ENCODE measurements around the gene ARFGAP1.

ARFGAP1 gene
- 126 to 139 (median 128) reads per million in 4 experiments for total RNA-seq

DNA sequence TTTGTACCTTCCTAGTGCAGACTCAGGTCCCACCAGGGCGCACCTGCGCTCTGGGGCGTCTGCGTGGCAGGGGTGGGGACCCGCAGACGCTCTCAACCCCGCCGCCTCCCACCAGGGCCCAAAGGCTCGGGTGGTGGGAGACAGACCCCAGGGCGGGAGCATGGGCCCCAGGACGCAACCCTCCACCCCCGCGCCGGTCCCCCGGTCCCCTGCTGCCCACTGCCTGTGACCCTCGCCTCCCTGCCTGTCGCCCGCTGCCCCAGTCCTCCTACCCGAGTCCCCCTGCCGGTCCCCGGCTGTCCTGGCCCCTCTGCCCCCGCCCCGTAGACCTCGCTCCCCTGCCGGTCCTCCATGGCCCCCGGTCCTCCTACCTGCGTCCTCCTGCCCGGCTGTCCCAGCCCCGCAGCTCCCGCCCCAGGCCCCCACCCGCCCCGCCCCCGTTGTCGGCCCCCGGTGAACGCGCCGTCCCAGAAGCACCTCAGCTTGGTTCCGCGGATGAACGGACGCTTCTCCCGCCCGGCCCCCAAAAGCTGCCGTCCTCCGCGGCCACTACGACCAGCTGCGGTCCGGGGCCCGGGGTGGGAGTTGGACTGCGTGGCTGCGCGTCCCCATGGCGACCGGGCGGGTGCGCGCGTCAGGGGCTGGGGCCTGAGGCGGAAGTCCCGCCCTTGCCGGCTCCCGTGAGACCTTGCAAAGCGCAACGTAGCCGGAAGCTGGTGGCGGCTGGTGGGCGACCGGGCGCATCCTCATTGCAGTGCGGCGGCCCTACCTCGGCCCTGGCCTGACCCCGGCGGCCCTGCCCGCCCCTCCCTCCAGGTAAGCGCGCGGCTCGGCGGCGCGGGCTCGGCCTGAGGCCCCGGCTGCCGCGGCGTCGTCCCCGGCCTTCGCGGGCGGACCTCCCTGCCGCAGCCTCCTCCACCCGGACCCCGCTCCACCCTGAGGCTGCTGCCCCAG is at the start of gene ARFGAP1:
TSS of gene ARFGAP1 (plus strand) at position 709 of the 954 bp plus-strand sequence. CDS start 2,768 bp downstream, outside the sequence.
- peak; percentile 72 for DNase-seq

DNA sequence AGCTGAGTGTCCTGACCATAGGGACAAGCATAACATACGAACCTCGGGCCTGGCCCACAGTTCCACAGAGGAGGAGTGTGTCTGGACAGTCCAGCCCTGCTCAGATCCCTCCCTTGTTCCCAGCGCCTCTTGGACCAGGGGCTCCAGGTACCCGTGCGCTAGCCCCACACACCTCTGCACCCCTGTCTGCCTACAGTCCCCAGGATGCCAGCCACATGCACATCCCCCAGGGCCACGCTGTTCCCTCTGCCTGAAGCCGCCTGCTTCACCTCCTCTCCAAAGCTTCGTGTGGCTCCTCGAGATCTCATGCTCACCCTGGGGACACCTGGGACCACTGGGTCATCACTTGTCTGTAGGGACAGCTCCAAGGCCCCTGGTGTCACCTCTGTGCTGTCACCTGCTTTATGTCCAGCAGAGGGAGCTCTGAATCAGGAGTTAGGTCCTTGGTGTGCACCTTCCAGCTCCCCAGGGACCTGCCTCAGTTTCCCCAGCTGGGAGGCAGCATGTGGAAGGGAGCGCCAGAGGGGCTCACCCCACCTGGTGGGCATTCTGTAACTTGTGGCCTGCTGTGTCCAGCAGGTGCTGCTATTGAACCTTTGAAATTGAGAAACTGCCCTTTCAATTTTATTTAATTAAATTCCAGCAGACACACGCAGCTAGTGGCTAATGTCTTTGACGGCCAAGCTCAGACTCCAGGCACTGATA is 49.3 kb upstream of the ARFGAP1 start:
- DNase-seq, result peak; percentile 27

- DNase-seq, result no peak
Observed at GRCh38 chr20:63223826-63224207, 48.8 kb upstream of the ARFGAP1 start.

DNA sequence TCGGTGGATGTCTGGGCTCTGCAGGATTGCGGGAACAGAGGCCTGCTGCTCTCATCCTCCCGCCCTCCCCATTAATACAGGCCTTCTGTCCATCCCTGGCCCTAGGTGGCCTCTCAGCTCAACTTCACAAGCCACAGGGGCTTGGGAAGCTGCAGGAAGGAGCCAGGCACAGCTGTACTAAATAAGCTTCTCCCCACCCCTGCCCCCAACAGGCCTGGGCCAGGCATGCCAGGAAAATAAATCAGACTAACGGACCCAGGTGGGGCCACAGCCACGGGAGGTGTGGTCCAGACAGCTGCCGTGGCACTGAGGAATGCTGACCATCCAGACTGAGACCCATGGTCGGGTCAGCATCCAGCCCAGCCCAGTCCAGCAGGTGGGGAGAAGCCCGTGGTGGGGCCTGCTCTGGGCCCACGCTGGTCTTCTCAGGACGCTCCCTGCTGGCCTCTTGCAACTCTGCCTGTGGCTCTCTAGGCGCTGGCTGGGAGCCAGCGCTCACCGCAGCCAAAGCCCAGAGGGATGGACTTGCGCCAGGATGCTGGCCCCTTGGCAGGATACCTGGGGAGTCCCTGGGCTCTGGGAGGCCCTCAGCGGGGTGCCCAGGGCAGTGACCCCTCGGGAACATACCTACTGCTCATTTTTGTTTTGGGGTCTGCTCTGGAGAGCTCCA is 48.1 kb upstream of the ARFGAP1 start:
- DNase-seq, result no peak

DNA sequence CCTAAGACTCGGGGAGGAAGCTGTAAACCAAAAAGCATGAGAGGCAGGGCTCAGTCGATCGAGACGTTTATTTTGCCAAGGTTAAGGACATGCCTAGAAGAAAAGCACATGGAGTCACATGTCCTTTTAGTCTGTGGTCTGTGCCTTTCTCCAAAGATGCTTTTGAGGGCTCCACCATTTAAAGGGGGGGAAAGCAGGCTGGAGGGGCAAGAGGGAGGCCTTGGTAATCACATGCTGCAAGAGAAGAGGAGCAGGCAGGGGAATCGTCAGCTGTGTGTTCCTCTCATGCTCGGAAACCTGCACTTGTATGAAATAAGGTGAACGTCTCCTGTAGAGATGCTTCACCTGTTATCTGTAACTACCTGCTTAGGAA is 47.5 kb upstream of the ARFGAP1 start:
- no peak for DNase-seq

- DNase-seq, result no peak
Observed at GRCh38 chr20:63226042-63226943, 46.3 kb upstream of the ARFGAP1 start.

DNA sequence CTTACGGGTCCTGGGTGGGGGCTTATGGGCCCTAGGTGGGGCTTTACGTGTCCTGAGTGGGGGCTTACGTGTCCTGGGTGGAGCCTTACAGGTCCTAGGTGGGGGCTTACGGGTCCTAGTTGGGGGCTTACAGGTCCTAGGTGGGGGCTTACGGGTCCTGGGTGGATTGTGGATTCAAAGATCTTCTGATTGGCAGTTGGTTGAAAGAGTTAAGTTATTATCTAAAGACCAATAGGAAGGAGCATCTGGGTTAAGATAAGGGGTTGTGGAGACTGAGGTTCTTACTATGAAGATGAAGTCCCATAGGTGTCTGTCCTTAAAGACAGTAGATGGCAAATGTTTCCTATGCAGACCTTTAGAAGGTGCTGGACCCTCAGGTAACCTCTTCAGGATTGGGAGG is 45.4 kb upstream of the ARFGAP1 start:
- DNase-seq, result no peak

GRCh38 chr20:63228806-63229205 is 43.8 kb upstream of the ARFGAP1 start:
- no peak for DNase-seq

DNA sequence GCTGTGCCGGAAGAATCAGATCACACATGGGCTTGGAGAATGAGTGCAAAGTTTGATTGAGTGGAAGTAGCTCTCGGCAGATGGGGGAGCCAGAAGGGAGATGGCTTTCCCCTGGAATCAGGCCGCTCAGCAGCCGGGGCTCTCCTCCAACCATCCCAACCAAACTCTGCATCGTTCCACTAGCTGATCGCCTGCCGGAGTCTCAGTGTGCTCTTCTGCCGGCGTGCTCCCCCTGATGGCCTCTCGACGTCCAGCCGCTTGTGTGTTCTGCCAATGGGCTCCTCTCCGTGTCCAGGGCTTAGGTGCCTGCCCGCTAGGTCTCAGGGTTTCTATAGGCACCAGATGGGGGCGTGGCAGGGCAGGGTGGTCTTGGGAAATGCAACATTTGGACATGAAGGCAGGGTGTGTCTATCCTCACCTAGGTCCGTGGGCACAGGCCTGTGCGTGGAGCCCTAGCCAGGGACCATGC is 41.8 kb upstream of the ARFGAP1 start:
- DNase-seq, result no peak

- DNase-seq, result no peak
Observed at GRCh38 chr20:63232235-63233060, 40.2 kb upstream of the ARFGAP1 start.

GRCh38 chr20:63233061-63233344 is 39.6 kb upstream of the ARFGAP1 start:
- no peak for DNase-seq

DNA sequence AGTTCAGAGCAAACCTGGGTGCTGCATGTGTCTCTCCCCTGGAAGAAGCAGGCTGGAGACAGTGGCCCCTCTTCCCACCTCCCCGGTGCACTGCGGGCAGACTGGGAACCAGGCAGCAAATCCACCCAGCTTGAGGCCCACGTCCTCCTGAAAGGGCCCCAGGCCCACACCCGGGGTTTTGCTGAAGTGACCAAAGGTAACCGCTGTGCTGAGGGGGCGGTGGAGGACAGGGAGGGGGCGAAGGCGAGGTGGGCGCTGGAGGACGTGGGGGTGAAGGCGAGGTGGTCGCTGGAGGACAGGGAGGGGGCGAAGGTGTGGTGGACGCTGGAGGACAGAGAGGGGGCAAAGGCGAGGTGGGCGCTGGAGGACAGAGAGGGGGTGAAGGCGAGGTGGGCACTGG is 38.7 kb upstream of the ARFGAP1 start:
- no peak for DNase-seq

DNA sequence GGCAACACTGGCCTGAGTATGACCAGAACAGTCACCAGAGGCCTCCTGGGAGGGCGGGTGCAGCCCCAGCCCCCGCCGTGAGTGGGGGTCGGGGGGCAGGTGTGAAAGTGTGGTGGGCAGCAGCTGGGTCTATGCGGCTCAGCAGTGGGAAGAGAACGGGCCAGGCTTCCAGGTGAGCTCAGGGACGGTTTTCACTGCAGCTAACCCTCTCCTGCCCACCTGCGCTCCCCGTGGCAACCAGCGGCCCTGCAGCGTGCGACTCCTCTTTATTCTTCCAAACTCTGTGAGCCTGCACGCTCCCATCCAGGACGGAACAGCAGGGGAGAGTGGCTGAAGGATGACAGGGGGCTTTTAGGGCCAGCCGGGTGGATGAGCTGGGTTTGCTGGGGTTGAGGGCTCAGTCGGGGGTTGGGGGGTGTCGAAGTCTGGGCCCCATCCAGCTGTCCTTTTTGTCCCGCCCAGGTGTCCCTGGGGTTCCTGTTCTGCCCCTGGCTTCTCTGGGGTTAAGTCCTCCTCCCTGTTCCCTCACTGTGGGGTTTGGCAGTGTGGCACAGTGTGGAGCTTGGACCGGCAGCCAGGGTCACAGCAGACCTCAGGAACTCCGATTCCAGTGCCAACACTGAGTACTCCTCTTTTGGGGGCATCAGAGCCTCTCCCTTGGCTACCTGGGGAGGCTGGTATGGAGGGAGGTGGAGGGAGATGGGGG is 37.8 kb upstream of the ARFGAP1 start:
- DNase-seq, result peak; percentile 24

GRCh38 chr20:63235399-63235983 is 37.1 kb upstream of the ARFGAP1 start, which contains the start of gene BIRC7:
BIRC7 (plus strand) TSS chr20:63235905; CDS start chr20:63236097, 192 bp downstream.
- DNase-seq, result no peak

- no peak for DNase-seq
Observed at GRCh38 chr20:63236116-63236837, 36.3 kb upstream of the ARFGAP1 start.

DNA sequence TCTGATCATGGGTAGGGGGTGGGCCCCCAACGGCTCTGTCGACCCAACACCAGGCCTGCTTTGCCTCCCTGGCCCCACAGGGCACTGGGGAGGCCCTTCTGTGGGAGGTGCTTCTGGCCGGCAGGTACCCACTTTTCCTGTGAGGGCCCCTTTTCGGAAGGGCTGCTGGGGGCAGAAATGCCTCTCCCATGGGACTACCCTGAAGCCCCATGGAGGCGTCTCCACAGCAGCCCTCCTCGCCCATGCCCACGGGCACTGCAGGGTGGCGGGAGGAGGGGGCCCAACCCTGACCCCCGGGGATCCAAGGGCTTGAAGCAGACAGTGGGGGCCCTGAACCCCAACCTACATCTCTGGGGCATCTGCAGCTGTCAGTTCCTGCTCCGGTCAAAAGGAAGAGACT is 34.6 kb upstream of the ARFGAP1 start:
- no peak for DNase-seq

DNA sequence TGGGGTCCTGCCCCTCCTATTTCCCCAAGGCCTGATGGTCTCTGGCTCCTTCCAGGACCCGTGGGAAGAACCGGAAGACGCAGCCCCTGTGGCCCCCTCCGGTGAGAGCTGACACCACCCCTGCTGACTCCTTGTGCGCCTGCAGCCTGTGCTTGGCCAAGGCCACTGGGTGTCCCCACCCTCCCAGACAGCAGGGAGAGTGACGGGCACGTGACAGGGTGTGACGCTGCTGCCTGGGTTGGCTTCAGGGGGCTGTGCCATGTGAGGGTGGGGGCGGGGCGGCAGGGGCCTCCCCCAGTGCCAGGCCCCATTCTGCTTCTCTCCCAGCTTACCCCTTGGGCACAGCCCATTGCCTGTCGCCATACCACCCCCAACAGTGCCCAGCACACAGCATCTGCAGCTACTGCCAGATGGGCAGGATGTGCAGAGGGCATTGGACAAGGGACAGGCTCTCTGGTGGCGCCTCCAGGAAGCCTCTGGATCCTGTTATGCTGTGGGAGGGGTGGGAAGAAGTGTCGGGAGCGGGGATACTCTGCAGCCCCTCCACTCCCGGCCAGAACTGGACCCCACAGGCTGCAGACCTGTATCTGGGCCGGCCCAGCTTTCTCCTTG is 34.0 kb upstream of the ARFGAP1 start:
- no peak for DNase-seq

DNA sequence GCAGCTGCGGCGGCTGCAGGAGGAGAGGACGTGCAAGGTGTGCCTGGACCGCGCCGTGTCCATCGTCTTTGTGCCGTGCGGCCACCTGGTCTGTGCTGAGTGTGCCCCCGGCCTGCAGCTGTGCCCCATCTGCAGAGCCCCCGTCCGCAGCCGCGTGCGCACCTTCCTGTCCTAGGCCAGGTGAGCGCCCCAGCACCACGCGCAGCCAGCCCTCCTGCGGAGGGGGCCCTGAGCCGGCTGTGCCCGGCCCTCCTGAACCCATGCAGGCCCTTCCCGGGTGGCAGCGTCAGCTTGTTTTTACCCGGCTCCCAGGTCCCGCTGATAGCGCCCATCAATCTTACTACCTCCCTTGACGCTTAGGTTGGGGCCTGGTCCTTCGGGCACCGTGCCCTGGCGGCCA is 33.2 kb upstream of the ARFGAP1 start:
- no peak for DNase-seq

GRCh38 chr20:63240004-63240403 is 32.6 kb upstream of the ARFGAP1 start:
- no peak for DNase-seq
